Endothelial cell of umbilical vein (primary cell): ENCODE measurements around the gene FAHD1. TPM values are rescaled to one million over a fixed set of nuclear protein-coding genes. Genes with fewer than 3 reads are reported as not detected.

Source experiments
- BruUV-seq: library from RNA; stranded (reverse); fragments of 400-500 nt; replicated peaks from 2 replicates; lab custom pipeline; 2021; lab: Mats Ljungman, UMichigan
- CTCF ChIA-PET: fragments of 300-600, 350-600 bp; sonication (Branson Sonifier 250); formaldehyde crosslinking; loops from one replicate; lab custom pipeline; 2021; ENCODE audit warnings: antibody characterized with exemption, inconsistent platforms; lab: Charles Lee
- POLR2A ChIA-PET: fragments of 300-600, 350-600 bp; sonication (Branson Sonifier 250); formaldehyde crosslinking; loops from one replicate; lab custom pipeline; 2021; ENCODE audit warnings: antibody characterized with exemption, inconsistent platforms; lab: Charles Lee
- DNase-seq: peaks from one replicate; pipeline ENCODE4 v3.0.0-alpha.2; 2011; ENCODE audit warnings: low read depth, low spot score
- FAIRE-seq: peaks from 2 replicates; lab custom pipeline; 2011; peaks lifted over from hg19 to GRCh38; lab: Jason Lieb, UNC
- H2AFZ ChIP-seq: 2 replicates; pipeline ENCODE4 v1.6.0; 2012; ENCODE audit warnings: low read depth, low read length, control low read depth, inconsistent platforms
- H3K27ac ChIP-seq: 2 replicates; pipeline ENCODE4 v1.5.1; 2011; ENCODE audit warnings: low read depth, mild to moderate bottlenecking, control low read depth, low read length, moderate library complexity; ENCODE audit not compliant: insufficient read depth
- H3K27me3 ChIP-seq, 2 experiments: 2 replicates each; pipeline versions ENCODE4 v1.6.0 to v1.6.1; 2011; ENCODE audit warnings: low read length in 2 of 2, mixed read lengths in 1 of 2; ENCODE audit not compliant: control insufficient read depth in 2 of 2, insufficient read depth in 2 of 2
- H3K36me3 ChIP-seq, 2 experiments: 2 replicates in 1 of 2; 3 replicates in 1 of 2; pipeline ENCODE4 v1.5.1; 2011; ENCODE audit warnings: low read length in 2 of 2, mild to moderate bottlenecking in 1 of 2, moderate library complexity in 1 of 2; ENCODE audit not compliant: control insufficient read depth in 2 of 2, insufficient read depth in 2 of 2; ENCODE audit errors: extremely low read depth in 1 of 2
- H3K4me1 ChIP-seq: 3 replicates; pipeline ENCODE4 v1.5.1; 2011; ENCODE audit warnings: mild to moderate bottlenecking, low read length; ENCODE audit not compliant: control insufficient read depth, insufficient read depth; ENCODE audit errors: extremely low read depth
- H3K4me2 ChIP-seq: 2 replicates; pipeline ENCODE4 v1.6.1; 2011; ENCODE audit warnings: low read length, control low read depth, mixed read lengths; ENCODE audit not compliant: insufficient read depth
- H3K4me3 ChIP-seq, 3 experiments: fragments of 200-600 bp in 1 of 3; sonication (generic), shearing (Covaris generic) in 1 of 3; replicated peaks in 1 of 3; 2 replicates each; pipeline ENCODE4 v1.5.1; 2011 to 2016; ENCODE audit warnings: control low read depth in 3 of 3, low read length in 3 of 3, mild to moderate bottlenecking in 2 of 3, inconsistent platforms in 1 of 3, low read depth in 1 of 3, moderate library complexity in 1 of 3; ENCODE audit not compliant: insufficient read depth in 1 of 3
- H3K79me2 ChIP-seq: 2 replicates; pipeline ENCODE4 v1.6.0; 2012; ENCODE audit warnings: low read length, inconsistent platforms; ENCODE audit not compliant: control insufficient read depth, insufficient read depth
- H3K9ac ChIP-seq: replicated peaks from 2 replicates; pipeline ENCODE3; 2011; ENCODE audit warnings: low read length, control low read depth; ENCODE audit not compliant: insufficient read depth; ENCODE audit errors: extremely low read depth
- H3K9me1 ChIP-seq: replicated peaks from 3 replicates; pipeline ENCODE4 v1.6.0; 2011; ENCODE audit warnings: mild to moderate bottlenecking, low read length; ENCODE audit not compliant: control insufficient read depth, insufficient read depth; ENCODE audit errors: extremely low read depth
- H3K9me3 ChIP-seq: replicated peaks from 2 replicates; pipeline ENCODE4 v1.5.1; 2012; ENCODE audit warnings: low read length, inconsistent platforms; ENCODE audit not compliant: control insufficient read depth, insufficient read depth
- H4K20me1 ChIP-seq: replicated peaks from 2 replicates; pipeline ENCODE3; 2011; ENCODE audit warnings: mild to moderate bottlenecking, low read length; ENCODE audit not compliant: control insufficient read depth, insufficient read depth; ENCODE audit errors: extremely low read depth
- CTCF ChIP-seq, 2 donors: IDR thresholded peaks; 1 replicate in 1 of 2; 2 replicates in 1 of 2; pipeline ENCODE4 v1.5.1; 2011; ENCODE audit warnings: low read length in 2 of 2, mild to moderate bottlenecking in 2 of 2, moderate library complexity in 2 of 2, control low read depth in 1 of 2, inconsistent platforms in 1 of 2, low read depth in 1 of 2; ENCODE audit not compliant: insufficient read depth in 1 of 2; ENCODE audit errors: extremely low read depth in 1 of 2
- EZH2 ChIP-seq: IDR thresholded peaks from 2 replicates; pipeline ENCODE4 v1.6.1; 2012; ENCODE audit warnings: borderline replicate concordance, low read depth, mild to moderate bottlenecking, moderate library complexity, low read length, inconsistent platforms; ENCODE audit not compliant: severe bottlenecking
- FOS ChIP-seq: IDR thresholded peaks from 2 replicates; pipeline ENCODE4 v1.6.1; 2011; ENCODE audit warnings: mild to moderate bottlenecking, low read length, moderate library complexity, borderline replicate concordance; ENCODE audit not compliant: insufficient read depth
- GATA2 ChIP-seq: IDR thresholded peaks from 2 replicates; pipeline ENCODE4 v1.7.0; 2011; ENCODE audit warnings: low read depth, mild to moderate bottlenecking, moderate library complexity, mixed read lengths, low read length; ENCODE audit not compliant: insufficient read length, insufficient read depth
- JUN ChIP-seq: IDR thresholded peaks from 2 replicates; pipeline ENCODE4 v1.6.1; 2011; ENCODE audit warnings: borderline replicate concordance, low read depth; ENCODE audit not compliant: insufficient read length, insufficient read depth
- MAX ChIP-seq: IDR thresholded peaks from 2 replicates; pipeline ENCODE4 v1.6.1; 2011; ENCODE audit not compliant: insufficient read depth, insufficient read length
- MYC ChIP-seq: IDR thresholded peaks from one replicate; pipeline ENCODE4 v1.6.1; 2011; ENCODE audit warnings: mild to moderate bottlenecking, low read depth, low read length
- POLR2A ChIP-seq: IDR thresholded peaks from 2 replicates; pipeline ENCODE4 v1.6.1; 2012; ENCODE audit warnings: low read depth, mild to moderate bottlenecking, control low read depth, low read length
- POLR2AphosphoS5 ChIP-seq: IDR thresholded peaks from 2 replicates; pipeline ENCODE4 v1.6.1; 2012; ENCODE audit warnings: low read depth, mild to moderate bottlenecking, control low read depth, low read length, moderate library complexity; ENCODE audit not compliant: insufficient read depth
- dilution Hi-C: fragments of 300-500 bp; cut with MboI; formaldehyde crosslinking; loops from one replicate; pipeline ENCODE4 v1.15.0; 2019; ENCODE audit warnings: low sequenced_read_pairs; ENCODE audit not compliant: extremely low pct_ligation_motif_present
- intact Hi-C: fragments of 100-400 bp; cut with micrococcal nuclease; formaldehyde crosslinking; loops from one replicate; pipeline ENCODE4 v1.10.0; 2022
- polyA plus RNA-seq, 4 experiments: library from polyadenylated mRNA; depleted of rRNA in 3 of 4; stranded (reverse) in 3 of 4; unstranded in 1 of 4; fragments of >200 nt; gene quantifications; 2 replicates each; pipeline versions ENCODE4 v1.2.1 to v1.2.3, GENCODE V29; 2011 to 2012; ENCODE audit warnings: missing spikeins in 1 of 4
- total RNA-seq: library from RNA; stranded (reverse); gene quantifications from 2 replicates; pipeline ENCODE4 v1.2.3, GENCODE V29; 2021

The FAHD1 gene
- total and polyA plus RNA-seq, 2 donors (not counting 3 experiments of a cell fraction or from before 2014, with no cell fraction given), result 44.8 to 69.2 TPM

- Histone ChIP-seq H3K9me1 (no peaks in the 10 kb centered on the region), H2AFZ (no peak overlapping the region), H3K36me3 (peaks cover 0 to 29% of the 10 kb centered on the region in 2 experiments), H3K79me2 (peaks cover 2% of the 10 kb centered on the region), H4K20me1 (no peaks in the 10 kb centered on the region), H3K4me1 (peaks cover 5% of the 10 kb centered on the region), H3K4me3 (no peak overlapping the region), H3K9ac (no peak overlapping the region), H3K9me3 (no peaks in the 10 kb centered on the region), H3K27ac (no peak overlapping the region), H3K4me2 (no peak overlapping the region), H3K27me3 (no peaks in the 10 kb centered on the region)
- intact Hi-C loops, result no loop called here
- BruUV-seq, result no TSS peak
- ChIA-PET POLR2A (no interaction called here), CTCF (interaction anchor here (2.2 kb wide), 1 partner anchor 49 kb away, joined by 16 read pairs; the partner anchor contains the start of genes EME2 and MRPS34)
- DNase-seq (no peak), FAIRE-seq (no peak)
- TF ChIP-seq FOS (no peak), MAX (no peak), POLR2A (no peak), POLR2AphosphoS5 (no peak), EZH2 (no peak), MYC (no peak), JUN (no peak), CTCF (IDR thresholded peaks at IDR 0.05; ENCODE audit: extremely low read depth in 1 of 2, insufficient read depth in 1 of 2, low read depth in 1 of 2, low read length in 2 of 2) (no peak), GATA2 (no peak)
- dilution Hi-C loops, result no loop called here
These were observed 5.0 kb upstream of the FAHD1 start for GRCh38 chr16:1821861-1822611.
